NT2/D1 (cell line): ENCODE data around the gene CENPF.
"Not testable (repeated sequence)": the region's sequence is repeated elsewhere in the genome, so short reads cannot be mapped to it uniquely, and the experiment has no call there.

ENCODE experiments used
- YY1 ChIP-seq: IDR thresholded peaks from 2 replicates; pipeline ENCODE4 v1.6.1; 2011; ENCODE audit not compliant: insufficient read length, insufficient read depth
- ZNF274 ChIP-seq: IDR thresholded peaks from 2 replicates; pipeline ENCODE4 v1.6.1; 2011; ENCODE audit warnings: mild to moderate bottlenecking, low read depth, low read length

GRCh38 chr1:214605933-214606925, 3.2 kb downstream of the CENPF start:
- TF ChIP-seq ZNF274, YY1: not testable (repeated sequence)
